ENCODE measurements around the gene CYB5A.

The CYB5A gene

DNA sequence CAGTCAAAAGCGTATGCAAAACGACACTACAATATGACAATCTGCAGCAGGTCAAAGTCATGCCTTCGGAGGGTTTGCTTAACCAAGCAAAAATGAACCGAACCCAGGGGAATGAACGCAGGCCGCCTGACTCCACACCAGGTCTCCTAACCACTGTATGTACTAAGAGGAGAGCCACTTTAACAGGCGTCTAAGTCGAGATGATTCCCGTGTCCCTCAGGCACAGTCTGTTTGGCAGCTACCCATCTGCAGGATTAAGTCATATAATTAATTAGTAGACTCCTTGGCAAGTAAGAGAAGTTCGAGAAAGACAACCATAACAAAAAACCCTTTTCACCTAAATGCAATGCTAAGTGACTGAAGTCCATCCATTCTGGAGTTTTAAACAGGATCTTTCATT lies 15.2 kb downstream of the CYB5A start:
- DNase-seq (ENCODE audit: low read depth): no peak

- DNase-seq (ENCODE audit: low read depth): no peak
Measured at GRCh38 chr18:74275736-74276135, 16.0 kb downstream of the CYB5A start.

DNA sequence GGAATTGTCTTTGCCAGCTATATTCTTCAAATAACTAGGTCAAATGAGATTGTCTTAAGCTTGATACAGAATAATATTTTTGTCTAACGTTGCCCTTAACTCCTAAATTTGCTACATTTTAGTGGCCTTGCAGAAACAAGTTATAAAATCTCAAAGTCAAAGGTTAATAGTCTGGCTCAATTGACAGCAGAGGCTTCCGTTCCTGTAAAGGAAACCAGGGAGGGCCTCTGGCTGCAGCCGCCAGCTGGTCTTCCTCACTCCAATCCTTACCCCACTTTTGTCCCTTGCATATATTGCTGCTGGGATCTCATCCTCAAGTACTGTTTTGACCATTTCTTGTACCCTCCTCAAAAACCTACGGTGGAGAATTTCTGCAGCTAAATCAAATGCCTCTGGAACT lies 17.1 kb downstream of the CYB5A start:
- DNase-seq (ENCODE audit: low read depth): no peak

GRCh38 chr18:74273394-74273793 lies 18.4 kb downstream of the CYB5A start:
- no peak for DNase-seq (ENCODE audit: low read depth)

GRCh38 chr18:74271635-74272034 lies 20.1 kb downstream of the CYB5A start:
- DNase-seq (ENCODE audit: low read depth): no peak

GRCh38 chr18:74268933-74269620 lies 22.7 kb downstream of the CYB5A start:
- DNase-seq (ENCODE audit: low read depth): no peak

- no peak for DNase-seq (ENCODE audit: low read depth)
Measured at GRCh38 chr18:74268175-74268574, 23.6 kb downstream of the CYB5A start.

GRCh38 chr18:74266161-74266560 lies 25.6 kb downstream of the CYB5A start:
- DNase-seq (ENCODE audit: low read depth): no peak

- no peak for DNase-seq (ENCODE audit: low read depth)
Measured at GRCh38 chr18:74265546-74266098, 26.1 kb downstream of the CYB5A start.

DNA sequence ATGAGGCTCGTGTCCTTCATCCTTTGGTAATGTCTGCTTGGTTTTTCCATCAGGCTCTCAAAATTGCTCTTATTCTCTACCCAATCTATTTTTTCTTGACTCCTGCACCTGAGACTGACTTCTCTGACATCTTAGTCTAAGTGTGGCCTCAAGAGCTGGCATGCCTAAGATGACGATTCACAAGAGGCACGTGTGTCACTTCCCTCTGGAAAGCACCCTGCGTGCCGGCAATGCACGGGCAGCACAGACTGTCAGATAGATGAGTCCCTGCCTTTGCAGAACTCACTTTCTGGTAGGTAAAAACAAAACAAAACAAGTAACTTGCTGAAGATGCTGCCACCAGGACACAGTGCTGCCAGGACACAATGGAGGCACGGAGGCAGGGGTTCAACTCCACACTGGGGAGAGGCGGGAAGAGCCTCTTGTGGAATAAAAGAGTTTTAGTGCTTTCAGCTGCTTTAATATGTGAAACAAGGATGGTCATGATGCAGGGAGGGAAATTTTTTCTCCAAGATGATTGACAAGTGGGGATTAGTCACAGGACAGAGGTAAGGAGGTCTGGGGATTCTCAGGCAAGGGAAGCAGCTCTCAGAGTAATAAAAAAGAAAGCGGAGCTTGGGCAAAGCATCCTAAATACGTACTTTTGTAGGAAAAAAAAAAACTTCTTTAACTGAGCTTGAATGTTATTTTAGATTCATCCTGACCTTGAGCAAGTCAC lies 27.3 kb downstream of the CYB5A start:
- DNase-seq (ENCODE audit: low read depth): no peak

GRCh38 chr18:74261053-74261713 lies 30.6 kb downstream of the CYB5A start:
- DNase-seq (ENCODE audit: low read depth): no peak

GRCh38 chr18:74259347-74259746 lies 32.4 kb downstream of the CYB5A start:
- DNase-seq (ENCODE audit: low read depth): no peak

- DNase-seq (ENCODE audit: low read depth): no peak
Measured at GRCh38 chr18:74257083-74257482, 34.7 kb downstream of the CYB5A start.

DNA sequence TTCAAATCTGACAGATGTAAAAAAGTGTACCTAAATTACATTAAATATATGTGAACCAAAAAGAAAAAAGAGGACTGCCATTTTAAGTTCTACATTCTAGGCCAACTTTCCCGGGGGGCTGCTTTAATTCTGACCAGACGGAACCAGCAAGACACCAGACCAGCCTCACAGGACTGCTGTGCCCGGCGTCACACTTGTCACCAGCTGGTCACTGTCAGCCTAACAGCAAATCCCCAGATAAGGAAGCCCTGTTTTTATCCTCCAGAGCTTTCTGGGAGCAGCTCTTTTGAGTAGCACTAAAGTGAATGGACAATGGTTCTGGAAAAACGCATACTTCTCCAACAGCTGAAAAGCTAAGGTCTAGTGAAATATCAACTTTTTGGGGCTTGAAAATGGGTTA lies 35.6 kb downstream of the CYB5A start:
- DNase-seq (ENCODE audit: low read depth): no peak

DNA sequence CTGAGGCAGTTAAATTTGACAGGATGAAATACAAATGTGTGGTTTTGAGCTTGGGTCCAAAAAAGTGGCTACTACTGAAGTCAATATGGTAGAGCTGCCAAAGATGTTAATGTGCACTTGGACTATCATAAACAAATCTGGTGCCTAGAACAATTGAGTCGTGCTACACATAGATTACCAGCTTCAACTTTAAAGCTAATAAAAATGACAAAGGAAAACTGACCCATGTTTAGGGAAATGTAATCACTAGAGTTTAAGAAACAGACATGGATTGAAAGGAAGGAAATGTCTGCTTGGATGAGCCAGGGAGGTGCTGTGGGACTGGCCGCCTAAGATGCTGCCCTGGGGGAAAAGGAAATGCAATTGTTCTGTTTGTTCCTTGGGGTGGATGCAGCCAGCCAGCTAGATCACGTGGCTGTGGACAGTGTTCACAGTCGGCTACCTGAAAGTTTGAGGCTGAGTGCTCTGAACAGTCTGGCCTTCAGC lies 36.6 kb downstream of the CYB5A start:
- no peak for DNase-seq (ENCODE audit: low read depth)

- no peak for DNase-seq (ENCODE audit: low read depth)
Measured at GRCh38 chr18:74252039-74252395, 39.7 kb downstream of the CYB5A start.

DNA sequence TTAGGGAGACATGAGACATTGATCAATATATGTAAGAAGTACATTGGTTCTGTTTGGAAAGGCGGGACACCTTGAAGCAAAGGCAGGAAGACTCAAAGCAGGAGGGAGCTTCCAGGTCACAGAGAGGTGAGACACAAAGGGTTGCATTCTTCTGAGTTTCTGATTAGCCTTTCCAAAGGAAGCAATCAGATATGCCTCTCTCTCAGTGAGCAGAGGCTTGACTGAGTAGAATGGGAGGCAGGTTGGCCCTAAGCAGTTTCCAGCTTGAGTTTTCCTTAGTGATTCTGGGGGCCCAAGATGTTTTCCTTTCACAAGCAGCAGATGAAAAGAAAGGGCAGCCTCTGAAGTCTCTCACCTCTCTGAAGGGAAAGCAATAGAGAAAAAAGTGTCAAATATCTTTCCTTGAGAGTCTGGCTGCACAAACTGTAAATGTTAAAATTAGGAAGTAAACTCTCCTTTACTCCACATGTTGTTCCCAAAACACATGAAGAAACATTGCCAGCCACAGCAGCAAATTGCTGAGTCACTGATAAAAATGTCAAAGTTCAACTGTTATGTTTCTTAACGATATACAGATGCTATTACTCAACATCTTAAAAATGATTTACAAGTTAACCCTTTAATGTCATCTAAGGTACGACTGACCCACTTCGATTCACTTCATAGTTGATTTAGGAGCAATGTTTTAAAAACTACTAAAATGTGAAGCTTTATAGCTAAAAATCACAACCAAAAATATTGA lies 40.3 kb downstream of the CYB5A start:
- no peak for DNase-seq (ENCODE audit: low read depth)

DNA sequence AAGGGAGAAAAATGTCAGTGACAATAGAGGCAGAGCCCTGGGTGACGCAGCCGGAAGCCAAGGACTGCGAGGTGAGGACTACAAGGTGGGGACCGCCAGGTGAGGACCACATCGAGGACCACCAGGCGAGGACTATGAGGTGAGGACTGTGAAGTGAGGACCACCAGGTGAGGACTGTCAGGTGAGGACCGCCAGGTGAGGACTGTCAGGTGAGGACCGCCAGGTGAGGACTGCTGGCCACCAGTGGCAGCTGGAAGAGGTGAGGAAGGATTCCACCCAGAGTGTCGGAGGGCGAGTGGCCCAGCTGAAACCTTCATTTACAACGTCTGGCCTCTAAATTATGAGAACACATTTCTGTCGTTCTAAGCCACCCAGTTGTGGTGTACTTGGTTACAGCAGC lies 41.6 kb downstream of the CYB5A start:
- DNase-seq (ENCODE audit: low read depth): no peak

GRCh38 chr18:74249181-74249968 lies 42.4 kb downstream of the CYB5A start:
- no peak for DNase-seq (ENCODE audit: low read depth)

- DNase-seq (ENCODE audit: low read depth): no peak
Measured at GRCh38 chr18:74248595-74248994, 43.2 kb downstream of the CYB5A start.

DNA sequence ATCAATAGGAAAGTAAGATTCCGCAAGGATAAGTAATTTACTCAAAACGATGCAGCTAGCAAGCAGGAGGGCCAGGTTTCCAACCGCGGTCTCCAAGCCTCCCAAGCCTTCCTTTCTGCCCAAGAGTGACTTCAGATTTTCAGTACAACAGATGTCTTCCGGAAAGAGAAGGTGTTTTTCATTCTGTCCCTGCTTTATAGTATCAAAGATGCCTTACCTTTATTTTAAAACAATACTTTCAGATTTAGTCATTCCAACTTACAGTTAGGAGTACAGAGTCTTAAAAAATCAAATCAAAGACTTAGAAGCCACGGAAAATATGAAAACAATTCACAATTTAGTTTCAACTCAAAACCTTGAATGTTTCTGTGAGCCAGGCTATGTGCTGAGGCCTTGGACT lies 43.6 kb downstream of the CYB5A start:
- no peak for DNase-seq (ENCODE audit: low read depth)
